HUES6 (cell line): Measurements from ENCODE around the gene SFTA2.
"Not testable (repeated sequence)": the region's sequence is repeated elsewhere in the genome, so short reads cannot be mapped to it uniquely, and the experiment has no call there.

Source experiments
- H3K27ac ChIP-seq: 2 replicates; pipeline ENCODE4 v1.7.0; 2013; ENCODE audit warnings: low read depth, mild to moderate bottlenecking, low read length, inconsistent platforms
- H3K27me3 ChIP-seq: 2 replicates; pipeline ENCODE4 v1.6.1; 2013; ENCODE audit warnings: low read length; ENCODE audit not compliant: control insufficient read depth, insufficient read depth
- H3K36me3 ChIP-seq: 2 replicates; pipeline ENCODE4 v1.6.1; 2013; ENCODE audit warnings: low read length; ENCODE audit not compliant: control insufficient read depth, insufficient read depth
- H3K4me1 ChIP-seq: 2 replicates; pipeline ENCODE4 v1.6.1; 2013; ENCODE audit warnings: low read length; ENCODE audit not compliant: control insufficient read depth, insufficient read depth
- H3K4me3 ChIP-seq: 2 replicates; pipeline ENCODE4 v1.5.1; 2013; ENCODE audit warnings: low read depth, low read length
- H3K9ac ChIP-seq: one replicate; pipeline ENCODE4 v1.6.1; 2013; ENCODE audit warnings: mild to moderate bottlenecking, low read length
- H3K9me3 ChIP-seq: 2 replicates; pipeline ENCODE4 v1.6.1; 2013; ENCODE audit warnings: low read depth, low read length; ENCODE audit not compliant: control insufficient read depth, insufficient read depth

The SFTA2 gene

GRCh38 chr6:30912746-30913520 is 19.0 kb downstream of the SFTA2 start:
- Histone ChIP-seq H3K36me3 (peaks cover 49% of the 10 kb centered on the region), H3K9ac (no peak overlapping the region), H3K4me1 (peaks cover 21% of the 10 kb centered on the region), H3K27me3 (no peaks in the 10 kb centered on the region), H3K9me3 (no peaks in the 10 kb centered on the region), H3K27ac (no peak overlapping the region), H3K4me3 (peak overlapping the region; percentile 65; the same call in 1 of the 2 replicates)

- H3K9ac ChIP-seq, H3K27me3 ChIP-seq, H3K27ac ChIP-seq, H3K9me3 ChIP-seq, H3K4me3 ChIP-seq: not testable (repeated sequence)
- Histone ChIP-seq H3K4me1 (peaks cover 18% of the 10 kb centered on the region), H3K36me3 (peaks cover 31% of the 10 kb centered on the region)
These were observed 21.5 kb downstream of the SFTA2 start for GRCh38 chr6:30910473-30910872.

DNA sequence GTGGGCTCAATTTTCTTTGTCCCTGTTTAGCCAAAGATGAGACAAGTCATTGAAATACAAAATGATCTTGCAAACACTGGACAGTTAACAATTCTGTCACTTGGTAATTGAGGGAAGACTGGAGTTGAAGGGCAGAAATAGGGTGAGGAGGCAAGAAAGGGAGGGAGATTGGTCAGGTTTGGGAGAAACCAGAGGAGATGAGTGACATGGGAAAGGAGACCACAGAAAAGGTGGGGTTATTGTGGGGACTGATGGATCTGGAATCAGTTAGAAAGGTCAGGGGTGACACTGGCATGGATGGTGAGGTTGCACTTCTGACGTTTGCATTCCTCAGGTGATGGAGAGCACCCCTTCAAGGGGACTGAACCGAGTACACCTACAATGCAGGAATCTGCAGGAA is 23.3 kb downstream of the SFTA2 start:
- peaks cover 31% of the 10 kb centered on the region for H3K36me3 ChIP-seq
- peak overlapping the region; percentile 95 for H3K9ac ChIP-seq
- peak overlapping the region; percentile 97 for H3K4me3 ChIP-seq
- H3K27me3 ChIP-seq: no peaks in the 10 kb centered on the region
- H3K9me3 ChIP-seq: no peaks in the 10 kb centered on the region
- peaks cover 6% of the 10 kb centered on the region; the same call in 1 of the 2 replicates for H3K4me1 ChIP-seq
- no peak overlapping the region for H3K27ac ChIP-seq

DNA sequence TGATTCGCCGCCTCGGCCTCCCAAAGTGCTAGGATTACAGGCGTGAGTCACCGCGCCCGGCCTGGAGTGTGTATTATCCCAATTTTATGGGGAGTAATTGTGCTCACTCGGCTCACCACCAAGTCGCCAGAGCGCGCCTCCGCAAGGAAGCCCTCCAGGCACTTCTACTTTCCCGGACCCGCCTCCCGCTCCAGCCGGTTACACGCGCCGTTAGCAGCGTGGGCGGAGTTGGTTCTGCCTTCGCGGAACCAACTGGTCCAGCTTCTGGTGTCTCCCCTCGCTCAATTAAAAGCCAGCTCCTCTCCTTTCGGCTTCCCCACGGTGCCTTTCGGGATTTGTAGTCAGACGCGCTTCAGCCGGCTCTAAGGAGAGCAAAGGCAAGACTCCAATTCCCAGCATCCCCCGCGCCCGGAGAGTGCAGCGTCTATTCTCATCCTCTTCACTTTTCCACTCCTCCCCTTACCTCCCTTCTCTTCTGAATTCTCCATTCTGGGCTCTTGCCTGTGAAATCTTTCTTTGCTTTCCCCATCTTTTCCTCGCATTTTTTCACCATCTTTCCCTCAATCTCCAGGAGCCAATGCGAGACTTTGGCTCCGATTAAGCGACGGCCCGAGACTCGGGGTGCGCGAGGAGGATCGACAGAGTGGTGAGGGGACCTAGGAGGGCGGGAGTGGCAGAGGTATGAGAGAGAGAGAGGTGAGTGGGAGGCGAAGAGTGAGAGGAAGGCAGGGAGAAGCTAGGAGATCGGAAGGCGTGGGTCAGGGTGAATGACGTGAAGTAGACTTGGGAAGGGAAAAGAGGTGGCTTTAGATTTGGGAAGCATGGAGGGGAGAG is 24.0 kb downstream of the SFTA2 start, which contains the start of gene GTF2H4:
Gene GTF2H4, plus strand, starts transcription at position 450 of the 834 bp plus-strand sequence.
- no peaks in the 10 kb centered on the region for H3K9me3 ChIP-seq
- H3K27ac ChIP-seq: peak within 1 kb of the TSS; percentile 72; the same call in 1 of the 2 replicates
- H3K9ac ChIP-seq: peak within 1 kb of the TSS; percentile 95
- no peaks in the 10 kb centered on the region; the same call in 1 of the 2 replicates for H3K4me1 ChIP-seq
- H3K27me3 ChIP-seq: no peaks in the 10 kb centered on the region
- peaks cover 29% of the 10 kb centered on the region for H3K36me3 ChIP-seq
- H3K4me3 ChIP-seq: peak within 1 kb of the TSS; percentile 97

- Histone ChIP-seq H3K36me3 (peaks cover 26% of the 10 kb centered on the region), H3K9ac (peak overlapping the region; percentile 46), H3K4me3 (peak overlapping the region; percentile 97)
- H3K27ac ChIP-seq, H3K9me3 ChIP-seq, H3K27me3 ChIP-seq, H3K4me1 ChIP-seq: not testable (repeated sequence)
These were observed 24.6 kb downstream of the SFTA2 start for GRCh38 chr6:30907290-30907757.

GRCh38 chr6:30903236-30903635 is 28.7 kb downstream of the SFTA2 start:
- no peaks in the 10 kb centered on the region for H3K27me3 ChIP-seq
- H3K4me1 ChIP-seq: no peaks in the 10 kb centered on the region
- H3K27ac ChIP-seq: no peak overlapping the region
- no peak overlapping the region for H3K4me3 ChIP-seq
- no peak overlapping the region for H3K9ac ChIP-seq
- peaks cover 20% of the 10 kb centered on the region for H3K36me3 ChIP-seq
- no peaks in the 10 kb centered on the region for H3K9me3 ChIP-seq

DNA sequence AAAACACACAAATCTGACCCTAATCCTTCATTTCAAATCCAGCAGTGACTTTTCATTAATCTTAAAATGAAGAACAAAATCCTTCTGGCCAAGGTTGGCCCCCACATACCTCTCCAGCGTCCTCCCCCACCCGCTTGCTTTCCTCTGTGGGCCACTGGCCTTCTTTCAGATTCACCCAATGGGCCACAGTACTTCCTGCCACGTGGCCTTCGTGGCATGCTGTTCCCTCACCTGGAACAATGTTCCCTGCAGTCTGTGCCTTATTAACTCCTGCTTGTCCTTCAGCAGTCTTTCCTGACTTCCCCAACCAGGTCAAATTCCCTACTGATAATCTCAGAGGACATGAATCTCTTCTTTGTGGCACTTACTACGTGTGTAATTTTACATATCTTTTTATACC is 29.3 kb downstream of the SFTA2 start:
- Histone ChIP-seq H3K4me1 (no peaks in the 10 kb centered on the region), H3K9ac (no peak overlapping the region), H3K4me3 (no peak overlapping the region), H3K9me3 (no peaks in the 10 kb centered on the region), H3K27ac (no peak overlapping the region), H3K27me3 (no peaks in the 10 kb centered on the region), H3K36me3 (peaks cover 26% of the 10 kb centered on the region)

DNA sequence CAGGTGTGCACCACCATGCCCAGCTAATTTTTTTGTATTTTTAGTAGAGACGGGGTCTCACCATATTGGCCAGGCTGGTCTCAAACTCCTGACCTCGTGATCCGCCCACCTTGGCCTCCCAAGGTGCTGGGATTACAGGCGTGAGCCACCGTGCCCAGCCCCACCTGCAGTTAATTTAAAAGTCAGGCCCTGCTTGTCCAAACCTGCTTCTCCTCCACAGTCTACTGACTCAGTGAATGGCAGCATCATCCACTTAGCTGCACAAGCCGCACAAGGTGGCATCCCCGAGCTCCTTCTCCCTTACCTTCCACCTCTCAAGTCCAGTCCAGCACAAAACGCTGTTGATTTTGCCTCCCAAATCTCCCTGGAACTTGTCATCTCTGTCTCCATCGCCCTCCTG is 29.8 kb downstream of the SFTA2 start:
- peaks cover 31% of the 10 kb centered on the region for H3K36me3 ChIP-seq
- not testable (repeated sequence) for H3K9me3 ChIP-seq, H3K4me3 ChIP-seq, H3K9ac ChIP-seq, H3K27me3 ChIP-seq, H3K27ac ChIP-seq, H3K4me1 ChIP-seq

GRCh38 chr6:30901436-30901835 is 30.5 kb downstream of the SFTA2 start:
- no peaks in the 10 kb centered on the region for H3K27me3 ChIP-seq
- H3K4me1 ChIP-seq: no peaks in the 10 kb centered on the region
- H3K36me3 ChIP-seq: peaks cover 37% of the 10 kb centered on the region
- no peak overlapping the region for H3K9ac ChIP-seq
- H3K9me3 ChIP-seq: no peaks in the 10 kb centered on the region
- no peak overlapping the region for H3K4me3 ChIP-seq
- no peak overlapping the region for H3K27ac ChIP-seq

DNA sequence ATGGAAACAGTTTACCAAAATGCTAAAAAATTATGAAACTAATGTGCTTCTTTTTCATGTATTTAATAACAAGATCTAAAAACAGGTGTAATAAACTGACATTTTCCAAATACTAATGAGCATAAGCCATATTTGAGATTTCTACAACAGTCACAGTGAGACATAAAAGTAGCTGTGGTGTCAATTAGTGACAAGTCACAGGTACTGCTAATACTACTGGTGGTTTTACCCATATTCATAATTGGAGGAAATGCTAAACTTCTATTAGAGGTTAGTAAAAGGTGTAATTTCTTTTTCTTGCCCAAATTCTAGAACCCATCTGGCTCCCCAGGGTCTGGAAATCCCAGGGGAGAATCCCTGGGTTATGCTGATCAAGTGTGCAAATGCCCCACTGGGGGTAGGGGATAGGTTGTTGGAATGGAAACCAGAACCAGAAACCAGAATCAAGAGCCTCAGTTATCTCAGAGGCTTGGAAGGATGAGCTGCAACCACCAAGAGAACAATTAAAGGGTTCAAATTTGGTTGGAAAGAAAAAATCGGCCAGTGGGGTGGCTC is 31.0 kb downstream of the SFTA2 start:
- Histone ChIP-seq H3K27me3 (no peaks in the 10 kb centered on the region), H3K27ac (no peak overlapping the region), H3K9ac (no peak overlapping the region), H3K36me3 (peaks cover 42% of the 10 kb centered on the region), H3K4me3 (no peak overlapping the region), H3K9me3 (no peaks in the 10 kb centered on the region), H3K4me1 (no peaks in the 10 kb centered on the region)
